GM19455 (cell line): ENCODE results near the gene PLPP7.

ENCODE experiments used
- ATAC-seq: cut with Tn5 transposase; IDR thresholded peaks from one replicate; pipeline ENCODE4 v1.9.1; 2021; ENCODE audit not compliant: unreplicated experiment

PLPP7 gene

GRCh38 chr9:131280660-131281059 is 8.9 kb upstream of the PLPP7 start:
- ATAC-seq, result no peak

GRCh38 chr9:131281119-131281965 is 8.2 kb upstream of the PLPP7 start:
- no peak for ATAC-seq

- ATAC-seq, result no peak
Observed at GRCh38 chr9:131282175-131282574, 7.3 kb upstream of the PLPP7 start.

GRCh38 chr9:131282688-131283422 is 6.7 kb upstream of the PLPP7 start:
- ATAC-seq, result no peak

- ATAC-seq, result no peak
Observed at GRCh38 chr9:131284856-131285255, 4.7 kb upstream of the PLPP7 start.

- no peak for ATAC-seq
Observed at GRCh38 chr9:131287359-131287758, 2.2 kb upstream of the PLPP7 start.

GRCh38 chr9:131288217-131288616 is 1.3 kb upstream of the PLPP7 start:
- ATAC-seq, result no peak

GRCh38 chr9:131290036-131290766 is 678 bp downstream of the PLPP7 start:
- no peak for ATAC-seq

GRCh38 chr9:131290767-131291370 is 1.3 kb downstream of the PLPP7 start:
- no peak for ATAC-seq

- no peak for ATAC-seq
Observed at GRCh38 chr9:131291795-131292315, 2.3 kb downstream of the PLPP7 start.

- no peak for ATAC-seq
Observed at GRCh38 chr9:131292937-131293336, 3.4 kb downstream of the PLPP7 start.

GRCh38 chr9:131296460-131296859 is 6.9 kb downstream of the PLPP7 start:
- no peak for ATAC-seq

- no peak for ATAC-seq
Observed at GRCh38 chr9:131296906-131297500, 7.5 kb downstream of the PLPP7 start.

GRCh38 chr9:131297903-131298302 is 8.4 kb downstream of the PLPP7 start:
- ATAC-seq, result no peak

GRCh38 chr9:131298341-131298740 is 8.8 kb downstream of the PLPP7 start:
- ATAC-seq, result no peak

GRCh38 chr9:131298816-131299215 is 9.3 kb downstream of the PLPP7 start:
- no peak for ATAC-seq

- ATAC-seq, result no peak
Observed at GRCh38 chr9:131299346-131299960, 9.9 kb downstream of the PLPP7 start.

GRCh38 chr9:131299961-131300347 is 10.4 kb downstream of the PLPP7 start:
- ATAC-seq, result no peak

GRCh38 chr9:131300444-131300843 is 10.9 kb downstream of the PLPP7 start:
- no peak for ATAC-seq
